Middle frontal gyrus (tissue), 1 donor: ENCODE data around the gene FAM221B.

Experiments
- DNase-seq: peaks from one replicate; pipeline ENCODE4 v3.0.0-alpha.2; 2015; ENCODE audit warnings: low spot score; ENCODE audit errors: extremely low spot score

Gene FAM221B

DNA sequence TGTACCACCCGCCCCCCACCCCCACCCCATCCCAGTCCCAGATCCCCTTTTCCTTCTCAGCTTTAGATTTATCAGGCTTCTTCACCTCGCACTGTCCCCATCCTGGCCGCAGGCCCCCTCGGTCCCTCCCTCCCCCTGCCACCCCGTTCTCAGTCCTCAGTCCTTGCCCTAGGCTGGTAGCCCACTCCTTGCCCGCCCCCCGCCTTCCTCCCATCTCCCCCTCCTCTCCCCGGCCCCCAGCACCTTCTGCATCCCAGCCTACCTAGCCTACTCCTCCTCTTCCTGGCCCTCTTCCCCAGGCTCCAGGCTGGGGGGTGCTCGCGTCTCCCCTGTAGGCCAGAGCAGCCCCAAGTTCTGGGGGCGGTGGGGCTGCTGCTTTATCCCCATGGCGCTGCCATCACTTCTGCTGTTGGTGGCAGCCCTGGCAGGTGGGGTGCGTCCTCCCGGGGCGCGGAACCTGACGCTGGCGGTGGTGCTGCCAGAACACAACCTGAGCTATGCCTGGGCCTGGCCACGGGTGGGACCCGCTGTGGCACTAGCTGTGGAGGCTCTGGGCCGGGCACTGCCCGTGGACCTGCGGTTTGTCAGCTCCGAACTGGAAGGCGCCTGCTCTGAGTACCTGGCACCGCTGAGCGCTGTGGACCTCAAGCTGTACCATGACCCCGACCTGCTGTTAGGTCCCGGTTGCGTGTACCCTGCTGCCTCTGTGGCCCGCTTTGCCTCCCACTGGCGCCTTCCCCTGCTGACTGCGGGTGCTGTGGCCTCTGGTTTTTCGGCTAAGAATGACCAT lies 36.3 kb downstream of the FAM221B start:
- no peak for DNase-seq

GRCh38 chr9:35791297-35791921 lies 37.1 kb downstream of the FAM221B start, which contains the start of gene NPR2:
Gene NPR2, plus strand, starts transcription at chr9:35791591. Its CDS starts 818 bp downstream, at chr9:35792409.
- DNase-seq, result no peak

DNA sequence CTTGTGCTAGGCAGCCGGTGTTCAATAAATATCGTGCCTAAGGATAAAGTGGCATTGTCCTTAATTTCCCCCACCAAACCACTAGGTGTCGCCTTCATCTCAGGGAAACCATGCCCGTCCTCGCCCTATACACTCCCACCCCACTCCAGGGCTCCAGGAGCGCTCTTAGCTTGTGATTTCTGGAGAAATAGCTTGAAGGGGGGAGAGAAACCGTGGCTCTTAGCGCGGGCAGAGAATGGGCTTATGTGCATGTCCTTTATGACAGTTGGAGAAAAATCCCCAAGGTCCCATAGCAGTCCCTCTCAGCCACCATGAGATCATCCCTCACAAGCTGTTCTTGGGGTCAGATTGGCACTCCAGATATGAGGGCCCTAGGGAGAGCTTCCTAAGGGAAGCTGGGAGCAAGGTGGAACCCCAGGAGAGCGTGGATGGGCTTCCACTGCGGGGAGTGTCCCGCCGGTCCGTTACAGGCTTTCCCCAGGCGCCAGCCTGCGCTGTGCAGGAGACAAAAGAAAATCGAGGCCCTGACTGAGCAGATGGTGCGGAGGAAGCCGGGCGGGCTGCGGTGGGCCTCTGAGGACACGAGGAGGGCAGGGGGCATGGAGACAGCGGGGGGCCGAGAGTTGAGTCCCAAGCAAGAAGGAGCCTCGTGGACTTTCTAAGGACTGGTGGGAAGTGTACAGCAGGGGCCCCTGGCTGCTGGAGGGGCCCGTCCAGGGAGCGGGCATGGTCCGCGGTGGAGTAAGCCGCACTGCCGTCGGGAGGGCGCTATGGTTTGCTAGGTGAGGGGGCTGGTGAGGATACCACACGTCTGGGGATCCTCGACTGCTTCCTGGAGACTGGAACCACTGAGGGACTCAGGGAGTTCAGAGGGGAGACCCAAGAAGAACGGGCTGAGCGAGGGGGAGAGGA lies 37.9 kb downstream of the FAM221B start:
- peak; percentile 63 for DNase-seq

DNA sequence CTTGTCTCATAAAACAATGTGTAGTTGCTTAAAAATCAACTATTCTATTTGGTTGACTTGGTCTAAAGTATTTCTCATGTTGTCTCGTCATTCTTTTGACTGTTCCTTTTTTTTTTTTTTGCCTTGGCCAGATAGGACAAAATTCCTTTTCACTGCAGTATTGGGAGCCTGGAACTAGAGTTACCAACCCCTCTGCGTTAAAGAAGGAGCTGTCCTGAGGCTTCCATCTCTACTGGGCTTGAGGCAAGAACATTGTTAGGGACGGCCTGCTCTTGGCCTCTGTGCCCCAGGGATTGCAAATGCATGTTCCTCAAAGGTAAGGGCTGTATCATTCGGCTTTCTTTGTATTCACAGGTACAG lies 38.5 kb downstream of the FAM221B start:
- no peak for DNase-seq

GRCh38 chr9:35789541-35789940 lies 39.0 kb downstream of the FAM221B start:
- DNase-seq, result no peak

DNA sequence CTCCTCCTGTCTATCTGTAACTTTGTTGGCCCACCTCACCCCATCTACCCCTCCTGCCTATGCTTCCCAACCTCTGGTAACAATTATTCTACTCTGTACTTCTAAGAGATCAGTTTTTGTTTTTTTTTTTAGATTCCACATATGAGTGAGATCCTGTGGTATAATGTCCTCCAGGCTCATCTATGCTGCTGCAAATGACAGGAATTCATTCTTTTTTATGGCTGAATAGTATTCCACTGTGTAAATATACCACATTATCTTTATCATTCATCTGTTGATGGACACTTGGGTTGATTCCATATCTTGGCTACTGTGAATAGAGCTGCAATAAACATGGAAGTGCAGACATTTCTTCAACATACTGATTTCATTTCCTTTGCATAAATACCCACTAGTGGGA lies 45.1 kb downstream of the FAM221B start:
- no peak for DNase-seq

- peak; percentile 33 for DNase-seq
Measured at GRCh38 chr9:35781066-35781465, 47.5 kb downstream of the FAM221B start.

GRCh38 chr9:35778496-35778895 lies 50.0 kb downstream of the FAM221B start:
- DNase-seq, result no peak

DNA sequence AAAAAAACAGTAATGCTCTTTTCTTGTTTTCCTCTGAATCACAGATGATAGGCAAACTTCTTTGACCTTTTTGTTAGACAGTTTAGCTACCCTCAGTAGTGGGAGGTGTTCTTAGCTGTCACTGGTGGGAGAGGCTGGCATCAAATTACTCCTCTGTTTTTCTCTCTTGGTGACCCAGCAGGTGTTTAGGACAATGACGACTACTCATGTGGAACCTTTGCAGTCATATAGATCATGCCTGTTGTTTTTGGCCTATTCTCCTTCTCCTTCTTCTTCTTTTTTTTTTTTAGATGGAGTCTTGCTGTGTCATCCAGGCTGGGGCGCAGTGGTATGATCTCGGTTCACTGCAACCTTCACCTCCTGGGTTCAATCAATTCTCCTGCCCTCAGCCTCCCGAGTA lies 52.5 kb downstream of the FAM221B start:
- no peak for DNase-seq

- DNase-seq, result no peak
Measured at GRCh38 chr9:35774907-35775635, 53.5 kb downstream of the FAM221B start.

- no peak for DNase-seq
Measured at GRCh38 chr9:35771943-35772342, 56.6 kb downstream of the FAM221B start.

DNA sequence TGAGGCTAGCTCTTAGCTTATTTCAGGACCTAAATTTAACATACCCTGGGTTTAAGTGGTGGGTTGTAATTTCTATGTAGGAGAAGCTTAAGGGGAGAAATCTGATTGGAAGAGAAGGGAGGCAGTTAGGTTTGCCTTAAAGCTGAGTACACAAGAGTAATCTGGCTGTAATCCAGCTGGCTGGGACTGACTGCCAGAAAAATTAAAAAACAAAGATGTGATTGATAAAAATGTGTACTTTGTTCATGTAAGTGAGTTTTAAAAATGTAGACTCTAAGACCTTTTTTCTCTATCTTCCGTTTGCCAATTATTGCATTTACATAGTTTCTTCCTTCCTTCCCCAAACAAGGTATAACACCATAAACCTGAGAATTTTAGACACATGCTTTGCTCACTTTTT lies 57.0 kb downstream of the FAM221B start:
- no peak for DNase-seq

GRCh38 chr9:35771075-35771433 lies 57.5 kb downstream of the FAM221B start:
- DNase-seq, result no peak

DNA sequence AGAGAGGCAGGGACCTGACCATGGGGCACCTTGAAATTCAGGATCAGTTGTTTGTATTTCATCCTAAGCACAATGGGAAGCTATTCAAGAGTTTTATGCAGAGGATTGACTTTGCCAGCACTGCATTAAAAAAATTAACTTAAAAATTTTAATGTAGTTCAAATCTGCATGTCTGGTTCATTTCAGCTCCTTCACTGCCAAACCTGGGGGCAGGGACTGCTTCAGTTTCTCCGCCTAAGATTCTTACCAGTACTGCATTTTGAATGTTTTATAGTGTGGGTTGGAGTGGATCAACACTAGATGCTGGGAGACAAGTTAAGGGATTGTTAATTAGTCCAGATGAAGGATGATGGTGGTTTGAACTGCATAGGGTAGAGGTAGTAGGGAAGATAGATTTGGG lies 58.8 kb downstream of the FAM221B start:
- no peak for DNase-seq

GRCh38 chr9:35767458-35767857 lies 61.1 kb downstream of the FAM221B start:
- DNase-seq, result no peak

GRCh38 chr9:35766997-35767396 lies 61.5 kb downstream of the FAM221B start:
- DNase-seq, result no peak
